ENCODE data around the gene CGB5.
"Not testable (repeated sequence)": the region's sequence is repeated elsewhere in the genome, so short reads cannot be mapped to it uniquely, and the experiment has no call there.

Gene CGB5

DNA sequence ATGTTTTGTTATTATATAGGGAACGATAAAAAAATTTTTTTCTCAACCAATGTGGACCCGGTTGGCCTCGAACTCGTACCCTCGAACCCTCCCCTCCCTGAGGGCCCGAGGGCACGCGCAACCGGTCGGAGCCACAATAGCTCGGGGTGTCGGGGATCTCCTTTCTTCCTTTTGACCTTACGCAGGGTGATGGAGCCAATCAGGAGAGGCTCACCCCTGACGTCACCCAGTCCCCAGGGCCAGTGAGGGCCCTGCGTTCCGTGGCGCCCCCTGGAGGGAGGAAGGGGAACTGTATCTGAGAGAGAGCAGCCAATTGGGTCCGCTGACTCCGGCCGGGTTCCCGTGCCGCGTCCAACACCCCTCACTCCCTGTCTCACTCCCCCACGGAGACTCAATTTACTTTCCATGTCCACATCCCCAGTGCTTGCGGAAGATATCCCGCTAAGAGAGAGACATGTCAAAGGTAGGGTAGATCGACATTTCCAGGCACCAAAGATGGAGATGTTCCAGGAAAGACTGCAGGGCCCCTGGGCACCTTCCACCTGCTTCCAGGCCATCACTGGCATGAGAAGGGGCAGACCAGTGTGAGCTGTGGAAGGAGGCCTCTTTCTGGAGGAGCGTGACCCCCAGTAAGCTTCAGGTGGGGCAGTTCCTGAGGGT is 11.9 kb upstream of the CGB5 start, which contains the start of gene CGB2:
Gene CGB2, plus strand, starts transcription at position 249 of the 660 bp plus-strand sequence. Its CDS starts 206 bp downstream, at position 455.
- H3K4me3 ChIP-seq (ENCODE audit: severe bottlenecking); H3K9me3 ChIP-seq (ENCODE audit: severe bottlenecking); H3K4me1 ChIP-seq (ENCODE audit: insufficient read depth, poor library complexity, severe bottlenecking); H3K27ac ChIP-seq (ENCODE audit: poor library complexity, severe bottlenecking); ATAC-seq (ENCODE audit: low read depth); H3K36me3 ChIP-seq (ENCODE audit: low read depth); H3K27me3 ChIP-seq (ENCODE audit: insufficient read depth, poor library complexity, severe bottlenecking); DNase-seq (ENCODE audit: low spot score): not testable (repeated sequence)
- TF ChIP-seq, protein P1, sequence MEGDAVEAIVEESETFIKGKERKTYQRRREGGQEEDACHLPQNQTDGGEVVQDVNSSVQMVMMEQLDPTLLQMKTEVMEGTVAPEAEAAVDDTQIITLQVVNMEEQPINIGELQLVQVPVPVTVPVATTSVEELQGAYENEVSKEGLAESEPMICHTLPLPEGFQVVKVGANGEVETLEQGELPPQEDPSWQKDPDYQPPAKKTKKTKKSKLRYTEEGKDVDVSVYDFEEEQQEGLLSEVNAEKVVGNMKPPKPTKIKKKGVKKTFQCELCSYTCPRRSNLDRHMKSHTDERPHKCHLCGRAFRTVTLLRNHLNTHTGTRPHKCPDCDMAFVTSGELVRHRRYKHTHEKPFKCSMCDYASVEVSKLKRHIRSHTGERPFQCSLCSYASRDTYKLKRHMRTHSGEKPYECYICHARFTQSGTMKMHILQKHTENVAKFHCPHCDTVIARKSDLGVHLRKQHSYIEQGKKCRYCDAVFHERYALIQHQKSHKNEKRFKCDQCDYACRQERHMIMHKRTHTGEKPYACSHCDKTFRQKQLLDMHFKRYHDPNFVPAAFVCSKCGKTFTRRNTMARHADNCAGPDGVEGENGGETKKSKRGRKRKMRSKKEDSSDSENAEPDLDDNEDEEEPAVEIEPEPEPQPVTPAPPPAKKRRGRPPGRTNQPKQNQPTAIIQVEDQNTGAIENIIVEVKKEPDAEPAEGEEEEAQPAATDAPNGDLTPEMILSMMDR (IDR thresholded peaks at IDR 0.05; ENCODE audit: poor library complexity, severe bottlenecking) = peak; percentile 52

DNA sequence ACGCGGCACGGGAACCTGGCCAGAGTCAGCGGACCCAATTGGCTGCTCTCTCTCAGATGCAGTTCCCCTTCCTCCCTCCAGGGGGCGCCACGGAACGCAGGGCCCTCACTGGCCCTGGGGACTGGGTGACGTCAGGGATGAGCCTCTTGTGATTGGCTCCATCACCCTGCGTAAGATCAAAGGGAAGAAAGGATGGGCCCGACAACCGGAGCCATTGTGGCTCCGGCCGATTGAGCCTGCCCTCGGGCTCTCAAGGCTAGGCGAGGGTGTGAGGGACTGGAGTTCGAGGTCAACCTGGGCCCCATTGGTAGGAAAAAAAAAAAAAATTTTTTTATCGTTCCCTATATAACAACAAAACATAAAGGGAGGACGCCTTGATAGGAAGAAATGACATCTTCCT is 6.8 kb upstream of the CGB5 start, which contains the start of gene CGB1:
Gene CGB1, minus strand, starts transcription at position 81 of the 400 bp plus-strand sequence. CDS start 184 bp downstream, outside the sequence.
- H3K36me3 ChIP-seq (ENCODE audit: low read depth); ATAC-seq (ENCODE audit: low read depth); H3K27ac ChIP-seq (ENCODE audit: poor library complexity, severe bottlenecking); H3K27me3 ChIP-seq (ENCODE audit: insufficient read depth, poor library complexity, severe bottlenecking); H3K4me1 ChIP-seq (ENCODE audit: insufficient read depth, poor library complexity, severe bottlenecking); DNase-seq (ENCODE audit: low spot score); H3K4me3 ChIP-seq (ENCODE audit: severe bottlenecking); H3K9me3 ChIP-seq (ENCODE audit: severe bottlenecking): not testable (repeated sequence)
- TF ChIP-seq, protein P1 (IDR thresholded peaks at IDR 0.05; ENCODE audit: poor library complexity, severe bottlenecking) = peak; percentile 35

DNA sequence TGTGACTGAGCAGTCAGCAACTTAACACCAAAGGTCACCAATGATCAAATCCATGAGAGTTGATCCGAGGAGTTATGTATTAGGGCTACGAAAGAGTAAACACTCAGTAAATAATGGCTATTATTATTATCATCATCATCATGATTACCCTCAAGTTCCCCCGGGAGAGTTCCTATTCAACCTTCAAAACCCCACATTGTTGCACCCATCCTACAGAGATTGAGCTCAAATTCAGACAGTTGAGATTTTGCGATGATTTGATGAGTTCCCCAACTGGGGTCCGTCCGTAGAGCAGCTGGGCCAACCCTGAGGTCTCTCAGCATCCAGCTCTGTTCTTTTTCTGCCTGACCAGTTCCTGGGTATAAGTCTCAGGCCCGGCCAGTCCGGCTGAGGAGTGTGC is 5.5 kb upstream of the CGB5 start:
- not testable (repeated sequence) for ATAC-seq (ENCODE audit: low read depth); H3K4me3 ChIP-seq (ENCODE audit: severe bottlenecking); H3K4me1 ChIP-seq (ENCODE audit: insufficient read depth, poor library complexity, severe bottlenecking); H3K27me3 ChIP-seq (ENCODE audit: insufficient read depth, poor library complexity, severe bottlenecking); DNase-seq (ENCODE audit: low spot score); H3K36me3 ChIP-seq (ENCODE audit: low read depth); H3K9me3 ChIP-seq (ENCODE audit: severe bottlenecking)
- peak overlapping the region; percentile 26 for H3K27ac ChIP-seq (ENCODE audit: poor library complexity, severe bottlenecking)

DNA sequence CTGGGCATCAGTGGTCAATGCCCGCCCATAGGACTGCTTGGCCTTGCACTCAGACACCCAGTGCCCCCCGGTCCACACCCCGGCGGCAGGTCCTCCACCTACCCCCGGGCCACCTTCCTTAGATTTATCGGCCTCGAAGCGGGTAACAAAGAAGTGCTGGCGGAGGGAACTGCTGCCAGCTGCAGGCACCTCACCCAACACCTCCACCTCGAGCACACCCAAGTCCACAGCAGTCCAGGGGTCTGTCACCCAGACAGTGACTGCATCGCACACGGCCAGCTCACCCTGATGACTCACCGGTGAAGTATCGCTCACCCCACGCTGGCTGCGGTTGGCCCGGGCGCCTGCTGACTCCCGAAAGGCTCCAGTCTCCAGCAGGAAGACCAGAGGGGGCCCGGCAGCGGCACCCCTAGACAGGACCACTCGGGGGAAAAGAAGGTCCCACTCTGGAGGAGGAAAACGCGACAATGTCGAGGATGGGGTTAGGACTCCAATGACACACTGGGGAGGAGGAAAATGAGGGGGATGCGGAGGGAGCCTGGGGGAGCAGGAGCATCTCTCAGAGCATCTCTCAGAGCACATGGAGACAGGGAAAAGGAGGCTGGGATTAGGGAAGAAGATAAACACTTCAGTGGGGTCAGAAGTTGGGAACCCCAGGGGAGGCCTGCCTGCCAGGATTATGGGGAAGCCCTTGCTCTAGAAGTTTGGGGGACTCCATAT is 4.9 kb upstream of the CGB5 start:
- H3K27me3 ChIP-seq (ENCODE audit: insufficient read depth, poor library complexity, severe bottlenecking); H3K36me3 ChIP-seq (ENCODE audit: low read depth); H3K4me3 ChIP-seq (ENCODE audit: severe bottlenecking); H3K9me3 ChIP-seq (ENCODE audit: severe bottlenecking); H3K4me1 ChIP-seq (ENCODE audit: insufficient read depth, poor library complexity, severe bottlenecking); DNase-seq (ENCODE audit: low spot score): not testable (repeated sequence)
- ATAC-seq (ENCODE audit: low read depth) = peak; percentile 82
- peak overlapping the region; percentile 26 for H3K27ac ChIP-seq (ENCODE audit: poor library complexity, severe bottlenecking)

DNA sequence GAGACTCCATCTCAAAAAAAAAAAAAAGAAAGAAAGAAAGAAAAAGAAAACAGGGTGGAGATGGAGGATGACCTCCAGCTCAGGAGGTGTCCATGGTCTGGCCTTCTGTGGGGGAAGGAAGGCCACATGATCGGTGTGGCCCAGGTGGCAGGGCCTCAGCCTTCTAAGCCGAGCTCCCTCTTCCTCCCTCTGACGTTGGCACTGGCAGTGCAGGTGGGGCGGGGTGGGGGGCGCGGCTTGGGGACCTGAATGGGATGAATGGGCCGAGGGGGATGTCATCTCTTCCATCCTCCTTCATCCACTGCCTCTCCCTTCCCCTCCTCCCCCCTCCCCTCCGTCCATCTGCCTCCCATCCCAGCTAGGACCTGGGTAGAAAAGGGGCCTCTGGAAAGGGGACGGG is 3.9 kb upstream of the CGB5 start:
- H3K36me3 ChIP-seq (ENCODE audit: low read depth) = not testable (repeated sequence)

DNA sequence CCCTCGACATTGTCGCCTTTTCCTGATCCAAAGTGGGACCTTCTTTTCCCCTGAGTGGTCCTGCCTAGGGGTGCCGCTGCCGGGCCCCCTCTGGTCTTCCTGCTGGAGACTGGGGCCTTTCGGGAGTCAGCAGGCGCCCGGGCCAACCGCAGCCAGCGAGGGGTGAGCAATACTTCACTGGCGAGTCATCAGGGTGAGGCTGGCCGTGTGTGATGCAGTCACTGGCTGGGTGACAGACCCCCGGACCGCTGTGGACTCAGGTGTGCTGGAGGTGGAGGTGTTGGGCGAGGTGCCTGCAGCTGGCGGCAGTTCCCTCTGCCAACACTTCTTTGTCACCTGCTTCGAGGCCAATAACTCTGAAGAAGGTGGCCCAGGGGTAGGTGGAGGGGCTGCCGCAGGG is 1.5 kb upstream of the CGB5 start:
- DNase-seq (ENCODE audit: low spot score) (no peak), ATAC-seq (ENCODE audit: low read depth) (peak; percentile 68)
- no peak overlapping the region for H3K4me3 ChIP-seq (ENCODE audit: severe bottlenecking)
- H3K27me3 ChIP-seq (ENCODE audit: insufficient read depth, poor library complexity, severe bottlenecking) = no peaks in the 10 kb centered on the region
- peak overlapping the region; percentile 11 for H3K27ac ChIP-seq (ENCODE audit: poor library complexity, severe bottlenecking)
- TF ChIP-seq, protein P1 (IDR thresholded peaks at IDR 0.05; ENCODE audit: poor library complexity, severe bottlenecking) = no peak
- no peaks in the 10 kb centered on the region for H3K36me3 ChIP-seq (ENCODE audit: low read depth)
- H3K9me3 ChIP-seq (ENCODE audit: severe bottlenecking) = no peaks in the 10 kb centered on the region
- no peaks in the 10 kb centered on the region for H3K4me1 ChIP-seq (ENCODE audit: insufficient read depth, poor library complexity, severe bottlenecking)

More for the DNA sequence above, 3.9 kb upstream of the CGB5 start:
- not testable (repeated sequence) for H3K27ac ChIP-seq (ENCODE audit: poor library complexity, severe bottlenecking); DNase-seq (ENCODE audit: low spot score); H3K4me1 ChIP-seq (ENCODE audit: insufficient read depth, poor library complexity, severe bottlenecking); H3K9me3 ChIP-seq (ENCODE audit: severe bottlenecking); ATAC-seq (ENCODE audit: low read depth); H3K27me3 ChIP-seq (ENCODE audit: insufficient read depth, poor library complexity, severe bottlenecking); H3K4me3 ChIP-seq (ENCODE audit: severe bottlenecking)

DNA sequence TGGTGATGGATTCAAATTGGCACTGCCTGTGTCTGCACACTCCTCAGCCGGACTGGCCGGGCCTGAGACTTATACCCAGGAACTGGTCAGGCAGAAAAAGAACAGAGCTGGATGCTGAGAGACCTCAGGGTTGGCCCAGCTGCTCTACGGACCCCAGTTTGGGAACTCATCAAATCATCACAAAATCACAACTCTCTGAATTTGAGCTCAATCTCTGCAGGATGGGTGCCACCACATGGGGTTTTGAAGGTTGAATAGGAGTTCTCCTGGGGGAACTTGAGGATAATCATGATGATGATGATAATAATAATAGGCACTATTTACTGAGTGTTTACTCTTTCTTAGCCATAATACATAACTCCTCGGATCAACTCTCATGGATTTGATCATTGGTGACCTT is 982 bp upstream of the CGB5 start:
- H3K4me3 ChIP-seq (ENCODE audit: severe bottlenecking); H3K4me1 ChIP-seq (ENCODE audit: insufficient read depth, poor library complexity, severe bottlenecking); H3K27ac ChIP-seq (ENCODE audit: poor library complexity, severe bottlenecking); ATAC-seq (ENCODE audit: low read depth); DNase-seq (ENCODE audit: low spot score); H3K9me3 ChIP-seq (ENCODE audit: severe bottlenecking); H3K27me3 ChIP-seq (ENCODE audit: insufficient read depth, poor library complexity, severe bottlenecking); H3K36me3 ChIP-seq (ENCODE audit: low read depth): not testable (repeated sequence)

DNA sequence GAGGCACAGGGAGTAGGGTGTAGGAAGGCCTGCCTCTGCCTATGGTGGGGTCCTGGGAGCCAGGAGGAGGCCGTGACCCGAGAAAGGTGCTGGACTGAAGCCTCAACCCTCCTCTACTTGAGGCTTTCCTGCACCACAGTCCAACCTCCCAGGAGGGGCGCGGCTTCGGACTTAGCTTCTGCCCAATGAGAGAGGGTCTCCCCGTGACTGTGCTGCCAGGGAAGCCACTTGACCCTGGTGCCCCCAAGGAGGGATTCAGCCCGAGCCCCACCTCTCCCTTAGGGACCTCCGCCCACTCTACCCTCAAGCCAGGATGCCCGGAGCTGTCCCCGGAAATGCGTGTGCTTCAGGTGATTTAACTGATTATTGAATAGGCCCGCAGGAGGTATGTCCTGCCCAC is 5.4 kb downstream of the CGB5 start, which contains the start of gene CGB8:
Gene CGB8, minus strand, starts transcription at position 101 of the 400 bp plus-strand sequence. CDS start 372 bp downstream, outside the sequence.
- not testable (repeated sequence) for H3K4me3 ChIP-seq (ENCODE audit: severe bottlenecking); ATAC-seq (ENCODE audit: low read depth); H3K27me3 ChIP-seq (ENCODE audit: insufficient read depth, poor library complexity, severe bottlenecking); H3K27ac ChIP-seq (ENCODE audit: poor library complexity, severe bottlenecking); H3K4me1 ChIP-seq (ENCODE audit: insufficient read depth, poor library complexity, severe bottlenecking); DNase-seq (ENCODE audit: low spot score); H3K9me3 ChIP-seq (ENCODE audit: severe bottlenecking); H3K36me3 ChIP-seq (ENCODE audit: low read depth)

All from RWPE2 (cell line).